ENCODE results near the gene SPATA6.
"Not testable (repeated sequence)": the region's sequence is repeated elsewhere in the genome, so short reads cannot be mapped to it uniquely, and the experiment has no call there.

Gene SPATA6

GRCh38 chr1:48356901-48357300 lies 115.1 kb downstream of the SPATA6 start:
- no peak for DNase-seq (ENCODE audit: low read depth in 2 of 2)

DNA sequence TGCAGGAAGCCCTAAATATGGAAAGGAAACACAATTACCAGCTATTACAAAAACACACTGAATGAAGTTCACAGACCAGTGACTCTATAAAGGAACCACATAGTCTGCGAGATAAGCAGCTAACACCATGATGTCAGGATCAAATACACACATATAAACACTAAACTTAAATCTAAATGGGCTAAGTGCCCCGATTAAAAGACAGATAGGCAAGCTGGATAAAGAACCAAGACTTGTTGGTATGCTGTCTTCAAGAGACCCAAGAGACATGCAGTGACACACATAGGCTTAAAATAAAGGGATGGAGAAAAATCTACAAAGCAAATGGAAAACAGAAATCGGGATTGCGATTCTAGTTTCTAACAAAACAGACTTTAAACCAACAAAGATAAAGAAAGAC lies 127.6 kb downstream of the SPATA6 start:
- no peak for DNase-seq (ENCODE audit: low read depth in 2 of 2)

- no peak for DNase-seq (ENCODE audit: low read depth in 2 of 2)
Observed at GRCh38 chr1:48341221-48341620, 130.8 kb downstream of the SPATA6 start.

- DNase-seq (ENCODE audit: low read depth in 2 of 2) = no peak
Observed at GRCh38 chr1:48338257-48338656, 133.7 kb downstream of the SPATA6 start.

GRCh38 chr1:48333316-48333715 lies 138.7 kb downstream of the SPATA6 start:
- no peak for DNase-seq (ENCODE audit: low read depth in 2 of 2)

- DNase-seq (ENCODE audit: low read depth in 2 of 2) = no peak
Observed at GRCh38 chr1:48332115-48332514, 139.9 kb downstream of the SPATA6 start.

DNA sequence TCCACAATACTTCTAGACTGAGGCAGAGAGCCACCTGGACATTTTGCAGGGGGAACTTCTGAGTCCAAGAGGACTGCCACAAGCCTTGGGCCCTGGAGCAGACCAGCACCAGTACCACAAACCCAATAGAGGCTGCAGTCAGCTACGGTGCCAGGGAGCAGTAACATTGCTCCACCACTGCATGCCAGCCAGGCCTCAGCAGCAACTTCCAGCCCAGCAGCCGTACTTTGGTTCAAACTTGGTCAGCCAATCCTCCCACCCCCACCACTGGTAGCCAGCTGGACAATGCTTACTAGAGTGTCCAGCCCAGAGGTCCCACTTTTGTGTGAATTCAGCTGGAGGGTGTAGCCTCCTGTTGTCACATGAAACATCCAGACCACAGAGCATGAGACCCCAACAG lies 142.1 kb downstream of the SPATA6 start:
- DNase-seq (ENCODE audit: low read depth in 2 of 2) = no peak

- no peak for DNase-seq (ENCODE audit: low read depth in 2 of 2)
Observed at GRCh38 chr1:48329486-48329885, 142.5 kb downstream of the SPATA6 start.

DNA sequence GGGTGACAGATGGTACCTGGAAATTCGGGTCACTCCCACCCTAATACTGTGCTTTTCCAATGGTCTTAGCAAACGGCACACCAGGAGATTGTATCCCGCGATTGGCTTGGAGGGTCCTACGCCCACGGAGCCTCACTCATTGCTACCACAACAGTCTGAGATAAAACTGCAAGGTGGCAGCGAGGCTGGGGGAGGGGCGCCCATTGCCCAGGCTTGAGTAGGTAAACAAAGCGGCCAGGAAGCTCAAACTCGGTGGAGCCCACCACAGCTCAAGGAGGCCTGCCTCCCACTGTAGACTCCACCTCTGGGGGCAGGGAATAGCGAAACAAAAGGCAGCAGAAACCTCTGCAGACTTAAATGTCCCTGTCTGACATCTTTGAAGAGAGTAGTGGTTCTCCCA lies 160.2 kb downstream of the SPATA6 start:
- not testable (repeated sequence) for DNase-seq (ENCODE audit: low read depth in 2 of 2)

DNA sequence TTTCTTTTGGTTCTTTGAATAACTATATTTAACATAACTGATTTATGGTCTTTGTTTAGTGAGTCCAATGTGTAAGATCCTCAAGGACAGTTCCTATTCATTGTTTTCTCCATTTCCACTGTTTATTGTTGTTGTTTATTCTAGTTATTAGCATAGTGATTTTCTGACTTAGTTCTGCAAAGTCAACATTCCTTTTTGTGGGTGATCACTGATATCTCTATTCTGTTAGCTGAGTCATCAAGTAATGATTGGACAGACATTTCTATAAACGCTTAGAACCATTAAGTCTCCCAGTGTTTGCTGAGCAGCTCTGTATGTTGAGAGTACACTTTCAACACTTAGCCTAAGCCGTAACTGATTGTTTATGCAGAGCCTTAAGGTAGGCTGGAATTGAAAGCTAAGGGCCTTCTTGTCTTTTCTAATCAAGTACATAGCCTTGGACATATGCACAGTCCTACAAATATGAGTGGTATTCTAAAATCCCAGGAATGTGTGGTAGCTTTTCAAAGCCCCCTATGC lies 162.4 kb downstream of the SPATA6 start:
- DNase-seq (ENCODE audit: low read depth in 2 of 2) = no peak

DNA sequence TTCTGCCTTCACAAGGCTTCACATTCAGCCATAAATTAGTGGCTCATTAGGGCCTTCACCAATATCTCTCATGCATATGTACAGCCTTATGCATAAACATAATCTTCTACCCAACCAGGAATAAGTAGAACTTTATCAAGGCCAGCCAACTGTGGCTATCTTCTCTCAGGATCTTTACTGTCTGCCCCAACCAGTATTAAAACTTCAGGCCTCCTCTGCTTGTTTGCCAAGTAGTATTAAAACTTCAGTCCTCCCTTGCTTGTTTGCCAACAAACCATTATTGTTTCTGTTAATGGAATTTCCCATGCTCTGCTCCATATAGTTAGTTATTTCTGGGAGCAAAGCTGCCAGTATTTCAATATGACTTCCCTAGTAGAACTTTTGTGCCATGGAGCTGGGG lies 169.4 kb downstream of the SPATA6 start:
- no peak for DNase-seq (ENCODE audit: low read depth in 2 of 2)

DNA sequence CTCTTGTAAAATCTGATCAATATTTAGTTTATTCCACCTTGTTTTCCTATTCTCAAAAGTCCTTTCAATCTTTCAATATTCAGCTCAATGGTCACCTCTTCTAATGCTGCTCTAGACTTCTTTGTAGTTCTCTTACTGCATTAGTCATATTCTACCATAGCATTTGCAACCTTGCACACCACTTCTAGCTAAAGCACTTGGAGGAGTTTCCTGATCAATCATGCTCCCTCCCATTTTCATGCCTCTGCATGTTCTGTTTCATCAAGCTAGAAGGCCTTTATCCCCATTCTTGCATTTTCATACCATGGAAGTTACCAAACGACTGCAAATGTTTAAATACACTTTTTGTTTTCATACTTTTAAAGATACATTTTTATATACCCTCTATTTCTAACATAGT lies 177.3 kb downstream of the SPATA6 start:
- no peak for DNase-seq (ENCODE audit: low read depth in 2 of 2)

DNA sequence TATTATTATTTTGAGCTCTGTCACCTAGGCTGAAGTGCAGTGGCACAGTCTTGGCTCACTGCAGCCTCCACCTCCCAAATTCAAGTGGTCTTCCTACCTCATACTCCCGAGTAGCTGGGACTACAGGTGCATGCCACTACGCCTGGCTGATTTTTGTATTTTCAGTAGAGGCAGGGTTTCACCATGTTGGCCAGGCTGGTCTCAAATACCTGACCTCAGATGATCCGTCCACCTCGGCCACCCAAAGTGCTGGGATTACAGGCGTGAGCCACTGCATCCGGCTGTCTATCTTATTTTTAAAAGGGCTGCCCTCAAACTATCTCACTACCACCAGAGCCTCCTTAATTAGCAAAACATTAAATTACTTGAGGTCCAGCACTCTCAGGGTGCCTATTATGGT lies 177.9 kb downstream of the SPATA6 start:
- not testable (repeated sequence) for DNase-seq (ENCODE audit: low read depth in 2 of 2)

- DNase-seq (ENCODE audit: low read depth in 2 of 2) = no peak
Observed at GRCh38 chr1:48292706-48293105, 179.3 kb downstream of the SPATA6 start.

DNA sequence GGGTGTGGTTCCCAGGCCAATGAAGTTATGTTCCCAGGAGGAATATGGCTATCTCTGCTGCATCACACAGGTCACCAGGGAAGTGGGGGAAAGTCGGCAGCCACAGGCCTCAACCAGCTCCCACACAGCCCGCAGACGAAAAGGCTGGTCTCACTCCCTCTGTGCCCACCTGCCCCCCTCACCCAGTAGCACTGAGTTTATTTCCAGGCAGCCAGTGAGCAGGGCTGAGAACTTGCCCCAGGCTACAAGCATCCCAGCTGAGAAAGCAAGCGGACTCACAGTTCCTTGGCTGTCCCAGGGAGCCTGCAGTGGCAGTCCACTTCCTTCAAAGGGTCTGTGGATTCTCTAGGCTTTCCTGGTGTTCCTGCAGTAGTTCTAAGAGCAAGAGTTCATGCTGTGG lies 180.6 kb downstream of the SPATA6 start:
- no peak for DNase-seq (ENCODE audit: low read depth in 2 of 2)

GRCh38 chr1:48285525-48285924 lies 186.5 kb downstream of the SPATA6 start:
- no peak for DNase-seq (ENCODE audit: low read depth in 2 of 2)

GRCh38 chr1:48284696-48285420 lies 187.1 kb downstream of the SPATA6 start:
- DNase-seq (ENCODE audit: low read depth in 2 of 2) = not testable (repeated sequence)

DNA sequence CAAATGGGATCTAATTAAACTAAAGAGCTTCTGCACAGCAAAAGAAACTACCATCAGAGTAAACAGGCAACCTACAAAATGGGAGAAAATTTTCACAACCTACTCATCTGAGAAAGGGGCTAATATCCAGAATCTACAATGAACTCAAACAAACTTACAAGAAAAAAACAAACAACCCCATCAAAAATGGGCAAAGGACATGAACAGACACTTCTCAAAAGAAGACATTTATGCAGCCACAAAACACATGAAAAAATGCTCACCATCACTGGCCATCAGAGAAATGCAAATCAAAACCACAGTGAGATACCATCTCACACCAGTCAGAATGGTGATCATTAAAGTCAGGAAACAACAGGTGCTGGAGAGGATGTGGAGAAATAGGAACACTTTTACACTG lies 189.7 kb downstream of the SPATA6 start:
- not testable (repeated sequence) for DNase-seq (ENCODE audit: low read depth in 2 of 2)

GRCh38 chr1:48277437-48277836 lies 194.6 kb downstream of the SPATA6 start:
- not testable (repeated sequence) for DNase-seq (ENCODE audit: low read depth in 2 of 2)

DNA sequence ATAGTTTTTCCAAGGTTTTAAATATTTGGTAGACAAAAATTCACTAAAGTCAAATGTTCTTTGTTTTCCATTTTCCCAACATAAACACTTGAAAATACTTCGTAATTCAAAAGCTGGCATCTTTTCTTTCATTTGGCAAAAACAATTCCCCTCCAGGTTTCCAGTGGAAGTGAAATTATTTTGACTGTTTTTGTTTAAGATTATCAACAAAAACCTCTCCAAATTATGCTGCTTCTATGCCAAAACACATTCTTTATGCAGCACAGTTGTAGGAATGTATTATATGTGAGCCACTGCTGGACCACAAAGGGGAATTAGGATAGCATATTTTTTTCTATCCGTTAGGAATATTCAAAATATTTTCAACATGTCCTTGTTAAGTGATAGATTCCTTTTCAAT lies 205.4 kb downstream of the SPATA6 start:
- DNase-seq (ENCODE audit: low read depth in 2 of 2) = no peak

DNA sequence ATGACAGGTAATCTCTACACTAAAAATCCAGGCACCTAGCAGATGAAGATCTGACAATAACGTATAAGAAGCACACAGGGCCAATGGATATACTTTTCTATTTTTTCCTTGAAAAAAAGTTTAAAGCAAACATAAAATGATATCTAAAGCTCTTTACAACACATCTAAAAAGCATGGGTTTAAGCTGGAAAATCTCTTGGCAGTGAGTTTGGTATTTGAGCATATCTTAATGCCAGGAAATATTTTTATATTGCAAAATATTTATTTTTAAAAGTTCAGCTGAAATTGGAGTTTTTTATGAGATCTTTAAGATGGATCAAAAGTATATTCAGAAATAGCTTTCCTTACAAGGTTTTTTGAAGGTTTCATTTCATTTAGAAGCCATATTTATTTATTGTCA lies 209.0 kb downstream of the SPATA6 start:
- DNase-seq (ENCODE audit: low read depth in 2 of 2) = no peak

DNA sequence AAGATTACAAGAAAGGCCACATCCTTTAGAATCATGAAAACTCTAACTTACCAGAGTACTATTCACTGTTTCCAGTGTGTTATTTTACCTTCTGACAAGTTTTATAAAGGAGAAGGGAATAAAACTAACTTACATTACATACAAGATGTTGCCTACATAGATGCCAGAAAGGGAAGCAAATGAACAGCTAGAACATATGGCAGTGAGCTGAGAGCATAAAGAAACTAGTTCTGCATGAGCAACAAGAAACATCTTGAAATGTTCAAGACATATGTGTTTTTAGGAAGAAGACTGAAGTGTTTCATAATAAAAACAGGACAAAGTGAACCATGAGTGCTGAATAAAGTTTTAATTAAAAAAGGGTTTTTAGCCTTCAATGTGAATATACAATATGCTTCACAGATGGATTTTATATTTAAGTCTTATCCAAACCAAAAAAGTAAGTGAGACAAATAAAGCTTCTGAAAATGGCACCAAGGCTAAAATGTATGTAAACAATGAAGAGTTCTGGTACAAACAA lies 210.1 kb downstream of the SPATA6 start:
- no peak for DNase-seq (ENCODE audit: low read depth in 2 of 2)

DNA sequence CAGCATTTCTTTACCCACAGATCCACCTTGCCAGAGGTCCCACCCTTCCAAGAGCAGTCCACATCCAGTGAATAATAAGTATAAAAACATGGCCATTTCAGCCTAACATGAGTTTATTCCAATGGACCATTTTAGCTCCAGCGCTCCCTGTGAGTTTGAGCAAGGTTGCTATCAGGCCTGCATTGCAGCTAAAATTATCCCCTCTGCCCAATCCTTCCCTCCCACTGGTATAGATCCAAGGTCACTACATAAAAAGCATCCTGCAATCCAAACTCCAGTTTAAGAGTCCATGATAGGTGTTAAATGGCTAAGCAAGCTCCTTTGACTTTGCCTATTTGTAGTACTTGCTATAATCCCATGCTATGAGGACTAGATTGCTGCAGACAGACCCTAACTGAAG lies 213.9 kb downstream of the SPATA6 start:
- DNase-seq (ENCODE audit: low read depth in 2 of 2) = no peak

DNA sequence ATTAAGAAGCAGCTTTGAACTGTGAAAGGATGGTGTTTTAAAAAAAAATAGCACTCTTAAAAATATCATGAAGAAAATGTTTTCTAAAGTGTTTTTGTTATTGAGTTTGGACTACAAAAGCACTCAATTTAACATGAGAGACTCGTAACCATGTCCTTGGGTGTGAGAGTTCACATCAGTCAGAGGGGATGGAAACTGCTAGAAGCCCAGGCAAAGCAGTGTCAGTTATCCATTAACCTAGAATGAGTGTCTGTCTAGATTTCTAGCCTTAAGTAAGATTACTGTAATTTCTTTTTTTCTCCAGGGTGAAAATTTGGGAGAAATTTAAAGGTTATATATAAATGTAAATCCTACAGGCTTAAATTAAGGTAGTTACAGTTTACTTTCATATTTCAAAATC lies 217.8 kb downstream of the SPATA6 start:
- DNase-seq (ENCODE audit: low read depth in 2 of 2) = no peak

Data from stimulated activated CD8-positive, alpha-beta memory T cell treated with anti-CD3 and anti-CD28 coated beads, Interleukin-15, amount 100 ng/mL, for 4 hours (primary cell).